GM19372 (cell line): Measurements from ENCODE around the gene HOXA10.

ENCODE experiments used
- ATAC-seq: cut with Tn5 transposase; IDR thresholded peaks from one replicate; pipeline ENCODE4 v1.9.1; 2021; ENCODE audit warnings: mild to moderate bottlenecking, low read depth, moderate library complexity; ENCODE audit not compliant: unreplicated experiment

HOXA10 gene

DNA sequence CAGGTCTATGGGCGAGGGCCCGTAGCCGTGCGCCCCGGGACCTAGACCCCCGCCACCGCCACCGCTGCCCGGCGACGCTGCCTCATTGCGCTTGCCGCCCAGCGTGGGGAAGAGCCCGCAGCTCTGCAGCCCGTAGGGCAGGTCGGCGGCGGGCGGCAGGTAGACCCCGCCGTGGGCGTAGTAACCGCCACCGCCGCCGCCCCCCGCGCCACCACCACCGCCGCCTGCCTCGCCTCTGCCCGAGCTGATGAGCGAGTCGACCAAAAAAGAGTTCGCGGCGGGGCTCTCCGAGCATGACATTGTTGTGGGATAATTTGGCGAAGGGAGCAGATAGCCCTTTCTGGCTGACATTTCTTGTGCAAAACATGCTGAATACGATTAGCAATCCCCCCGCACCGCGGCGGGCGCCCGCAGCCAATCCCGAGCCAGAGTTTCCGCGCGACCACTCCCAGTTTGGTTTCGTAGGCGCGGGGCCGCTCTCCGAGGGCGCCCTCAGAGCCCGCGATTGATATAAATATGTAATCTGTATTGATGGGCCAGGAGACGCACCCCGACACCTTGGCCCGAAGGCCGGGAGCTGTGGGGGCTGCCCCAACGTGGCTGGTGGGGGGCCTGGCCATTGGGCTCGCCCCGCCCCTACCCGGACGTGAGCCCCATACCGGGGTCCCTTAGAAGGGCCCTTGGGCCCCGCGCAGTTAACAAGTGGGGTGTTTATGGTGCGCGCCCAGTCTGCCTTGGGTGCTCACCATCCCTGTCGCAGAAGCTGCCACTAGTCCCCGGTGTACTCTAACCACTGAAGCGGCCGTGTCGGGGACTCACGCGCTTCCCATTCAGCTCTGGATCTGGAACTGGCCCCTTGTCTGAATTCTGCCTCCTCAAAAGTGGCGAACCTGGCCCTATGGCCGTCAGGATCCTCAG, at the start of gene HOXA10:
TSS of gene HOXA10 (minus strand) at position 365 of the 918 bp plus-strand sequence. CDS start at position 351, 14 bp downstream.
- ATAC-seq, result no peak

GRCh38 chr7:27221201-27221797, 47.2 kb upstream of the HOXA10 start:
- no peak for ATAC-seq

- no peak for ATAC-seq
Observed at GRCh38 chr7:27220440-27220955, 46.4 kb upstream of the HOXA10 start.

- ATAC-seq, result no peak
Observed at GRCh38 chr7:27219821-27220220, 45.7 kb upstream of the HOXA10 start.

DNA sequence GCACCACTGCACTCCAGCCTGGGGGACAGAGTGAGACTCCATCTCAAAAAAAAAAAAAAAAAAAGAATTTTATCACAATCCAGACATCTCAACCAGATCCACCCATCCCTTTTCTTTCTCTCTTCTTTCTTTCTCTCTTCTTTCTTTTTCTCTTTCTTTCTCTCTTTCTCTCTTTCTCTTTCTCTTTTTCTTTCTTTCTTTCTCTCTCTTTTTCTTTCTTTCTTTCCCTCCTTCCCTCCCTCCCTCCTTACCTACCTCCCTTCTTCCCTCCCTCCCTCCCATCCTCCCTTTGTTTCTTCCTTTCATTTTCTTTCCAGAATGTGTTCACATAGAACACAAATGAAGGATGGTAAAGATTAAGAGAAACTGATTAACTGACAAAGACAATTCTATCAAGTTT, 43.8 kb upstream of the HOXA10 start:
- no peak for ATAC-seq

DNA sequence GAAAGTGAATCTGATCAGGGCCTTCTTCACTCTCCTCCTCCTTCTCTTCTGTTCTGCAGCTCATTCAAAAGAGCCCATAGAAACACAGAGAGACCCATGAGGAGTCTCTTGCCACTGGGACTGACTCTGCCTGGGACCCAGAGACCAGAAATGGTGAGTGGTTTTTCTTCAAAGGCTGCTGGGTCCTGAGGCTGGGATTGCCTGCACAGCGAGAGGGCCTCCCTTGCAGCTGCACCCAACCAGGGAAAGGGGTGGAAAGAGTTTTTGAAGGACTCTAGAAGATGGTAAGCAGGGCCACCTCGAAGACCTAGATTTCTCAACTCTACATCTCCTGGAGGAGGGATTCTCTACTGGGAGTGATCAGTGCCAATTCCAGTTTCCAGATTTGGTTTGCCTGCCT, 41.2 kb upstream of the HOXA10 start:
- ATAC-seq, result no peak

- ATAC-seq, result no peak
Observed at GRCh38 chr7:27214239-27214950, 40.3 kb upstream of the HOXA10 start.

- no peak for ATAC-seq
Observed at GRCh38 chr7:27213433-27214238, 39.5 kb upstream of the HOXA10 start.

DNA sequence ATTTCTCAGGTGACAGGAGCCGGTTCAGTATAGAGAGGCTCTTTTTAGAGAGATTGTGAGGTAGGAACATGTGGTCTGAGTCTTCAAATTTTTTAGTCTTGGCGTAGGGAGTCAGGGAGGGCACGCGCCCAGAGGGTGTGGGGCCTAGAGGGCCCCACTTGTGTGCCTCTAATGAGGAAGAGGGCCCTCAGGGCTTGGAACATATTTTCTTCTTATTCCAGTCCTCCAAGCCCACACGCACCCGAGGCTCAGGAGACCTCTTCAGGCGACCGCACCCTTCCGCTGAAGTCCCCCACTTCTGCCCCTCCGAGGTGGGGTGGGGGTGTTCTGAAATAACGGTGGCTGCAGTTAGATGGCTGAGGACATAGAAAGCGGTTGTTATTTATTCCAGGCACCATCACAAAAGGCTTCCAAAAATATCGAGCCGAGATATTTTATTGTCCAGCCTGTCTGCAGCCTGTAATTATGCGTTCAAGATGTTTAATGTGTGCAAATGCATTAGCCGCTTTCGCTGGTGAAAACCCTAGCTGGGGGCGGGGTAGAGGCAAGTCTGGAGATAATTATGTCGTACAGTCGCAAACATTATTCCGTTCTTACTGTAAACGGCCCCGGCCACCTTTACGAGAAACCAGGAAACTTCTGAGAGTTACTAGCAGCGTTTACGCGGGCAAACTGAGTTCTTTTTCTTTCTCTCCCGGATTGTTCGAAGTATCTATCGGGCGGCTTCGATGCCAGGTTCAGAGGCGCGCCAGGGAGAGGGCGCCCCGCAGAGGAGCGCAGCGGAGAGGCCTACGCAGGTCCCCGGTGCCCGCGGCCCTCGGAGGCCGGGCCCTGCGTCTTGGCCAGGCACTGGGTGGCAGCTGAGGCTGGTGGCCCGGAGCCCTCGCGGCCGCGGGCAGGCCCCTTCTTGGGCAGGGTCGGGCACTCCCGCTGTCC, 38.6 kb upstream of the HOXA10 start:
- ATAC-seq, result no peak

- no peak for ATAC-seq
Observed at GRCh38 chr7:27211764-27212204, 37.7 kb upstream of the HOXA10 start.

- no peak for ATAC-seq
Observed at GRCh38 chr7:27211084-27211446, 36.9 kb upstream of the HOXA10 start.

GRCh38 chr7:27210441-27211083, 36.4 kb upstream of the HOXA10 start:
- peak; percentile 64 for ATAC-seq

DNA sequence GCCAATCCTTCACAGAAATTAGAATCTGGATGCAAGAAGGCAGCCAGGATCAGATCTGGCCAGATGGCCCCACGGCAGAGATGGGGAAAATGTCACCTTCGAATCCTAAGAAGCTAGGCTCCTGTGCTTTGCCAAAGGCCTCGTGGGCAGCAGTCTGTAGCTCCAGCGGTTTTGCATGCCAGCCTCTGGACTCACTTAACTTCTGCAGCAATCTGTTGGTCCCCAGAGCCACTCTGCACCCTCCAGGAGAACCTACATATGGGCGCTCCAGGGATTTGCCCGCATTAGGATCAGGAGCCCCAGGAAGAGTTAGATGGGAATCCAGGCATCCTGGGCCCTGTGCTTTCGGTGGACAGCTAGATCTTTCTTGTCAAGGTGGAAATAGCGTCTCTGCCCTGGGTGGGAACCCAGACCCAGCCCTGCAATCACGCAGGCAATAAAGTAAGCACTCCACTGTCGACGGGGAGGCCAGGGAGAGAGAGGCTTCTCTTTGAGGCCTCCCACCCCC, 35.9 kb upstream of the HOXA10 start:
- no peak for ATAC-seq

GRCh38 chr7:27208998-27209397, 34.9 kb upstream of the HOXA10 start:
- ATAC-seq, result no peak

GRCh38 chr7:27207348-27207985, 33.3 kb upstream of the HOXA10 start:
- ATAC-seq, result no peak

- ATAC-seq, result no peak
Observed at GRCh38 chr7:27205325-27206280, 31.5 kb upstream of the HOXA10 start.

GRCh38 chr7:27204851-27205322, 30.8 kb upstream of the HOXA10 start:
- no peak for ATAC-seq
